HepG2 (cell line): ENCODE results near the gene RGS6. TPM values are rescaled to one million over a fixed set of nuclear protein-coding genes. Genes with fewer than 3 reads are reported as not detected.

Experiments
- ATAC-seq: fragments of 200-7000 bp; cut with Tn5 transposase; 3 replicates; pipeline ENCODE4 v1.9.1; 2020; ENCODE audit warnings: mild to moderate bottlenecking, moderate library complexity
- BruUV-seq: library from RNA; stranded (reverse); fragments of 400-500 nt; replicated peaks from 2 replicates; lab custom pipeline; 2021; lab: Mats Ljungman, UMichigan
- CTCF ChIA-PET: fragments of 300-600 bp; formaldehyde crosslinking; extraction: SDS; loops from one replicate; lab custom pipeline; 2021; ENCODE audit warnings: low total read pairs, inconsistent platforms, low intra/inter-chr PET ratio; lab: Yijun Ruan, JAX
- POLR2A ChIA-PET: fragments of 350-600 bp; sonication (Branson Sonifier 250); formaldehyde crosslinking; loops from one replicate; lab custom pipeline; 2020; ENCODE audit warnings: antibody characterized with exemption, inconsistent platforms; lab: Yijun Ruan, JAX
- DNase-seq: peaks from one replicate; pipeline ENCODE4 v3.0.0-alpha.2; 2015; ENCODE audit warnings: low spot score
- FAIRE-seq: peaks from 3 replicates; lab custom pipeline; 2011; peaks lifted over from hg19 to GRCh38; lab: Jason Lieb, UNC
- H2AFZ ChIP-seq: one replicate; pipeline ENCODE4 v1.6.1; 2011; ENCODE audit warnings: low read length, inconsistent platforms
- H3K27ac ChIP-seq: fragments of 300-600 bp; 3 replicates; pipeline ENCODE4 v1.8.0; 2011; ENCODE audit warnings: mixed run types, mild to moderate bottlenecking, mixed read lengths, low read length, inconsistent platforms; ENCODE audit not compliant: insufficient read depth; ENCODE audit errors: extremely low read length
- H3K27me3 ChIP-seq, 2 experiments: fragments of 200-600 bp in 1 of 2; 2 replicates in 1 of 2; 3 replicates in 1 of 2; pipeline versions ENCODE4 v1.6.0 to v1.8.0; 2011; ENCODE audit warnings: low read length in 2 of 2, mild to moderate bottlenecking in 2 of 2, moderate library complexity in 2 of 2, inconsistent platforms in 1 of 2; ENCODE audit not compliant: insufficient read depth in 2 of 2, control insufficient read depth in 1 of 2
- H3K36me3 ChIP-seq, 2 experiments: fragments of 200-600 bp in 1 of 2; replicated peaks in 1 of 2; 2 replicates in 1 of 2; 3 replicates in 1 of 2; pipeline versions ENCODE4 v1.5.1 to v1.8.0; 2011; ENCODE audit warnings: low read length in 2 of 2, inconsistent platforms in 1 of 2; ENCODE audit not compliant: insufficient read depth in 2 of 2, control insufficient read depth in 1 of 2
- H3K4me1 ChIP-seq: 2 replicates; pipeline ENCODE4 v1.5.1; 2012; ENCODE audit warnings: low read length, inconsistent platforms; ENCODE audit not compliant: insufficient read depth
- H3K4me2 ChIP-seq: 2 replicates; pipeline ENCODE4 v1.6.0; 2011; ENCODE audit warnings: low read depth, low read length, inconsistent platforms
- H3K4me3 ChIP-seq, 3 experiments: fragments of 200-600 bp in 1 of 3; sonication (generic), shearing (Covaris generic) in 1 of 3; replicated peaks in 1 of 3; 2 replicates each; pipeline ENCODE4 v1.5.1; 2011 to 2016; ENCODE audit warnings: low read length in 3 of 3, inconsistent platforms in 2 of 3, low read depth in 2 of 3, mild to moderate bottlenecking in 2 of 3, control low read depth in 1 of 3, mixed read lengths in 1 of 3; ENCODE audit not compliant: insufficient read depth in 1 of 3
- H3K79me2 ChIP-seq: one replicate; pipeline ENCODE4 v1.6.1; 2011; ENCODE audit warnings: low read length, inconsistent platforms; ENCODE audit not compliant: insufficient read depth
- H3K9ac ChIP-seq: 2 replicates; pipeline ENCODE4 v1.6.0; 2011; ENCODE audit warnings: mild to moderate bottlenecking, low read depth, low read length, inconsistent platforms; ENCODE audit not compliant: insufficient read depth
- H3K9me3 ChIP-seq: 2 replicates; pipeline ENCODE4 v1.5.1; 2012; ENCODE audit warnings: mild to moderate bottlenecking, low read length
- H4K20me1 ChIP-seq: 2 replicates; pipeline ENCODE4 v1.6.0; 2011; ENCODE audit warnings: inconsistent platforms, mild to moderate bottlenecking, low read length, moderate library complexity; ENCODE audit not compliant: insufficient read depth
- ATF1 ChIP-seq: IDR thresholded peaks from 2 replicates; pipeline ENCODE4 v1.6.1; 2016; ENCODE audit warnings: mild to moderate bottlenecking, control low read depth
- CBX1 ChIP-seq: IDR thresholded peaks from one replicate; pipeline ENCODE4 v1.6.1; 2016; ENCODE audit warnings: antibody characterized with exemption, low read depth
- LCORL ChIP-seq, 2 experiments: fragments of 450-650 bp in 1 of 2; sonication (generic) in 1 of 2; formaldehyde crosslinking in 1 of 2; IDR thresholded peaks; 2 replicates each; pipeline versions ENCODE4 v1.5.0 to v1.6.1; 2017 to 2020; ENCODE audit warnings: antibody characterized with exemption in 1 of 2, missing genetic modification reagents in 1 of 2
- MXD1 ChIP-seq: sonication (generic); formaldehyde crosslinking; IDR thresholded peaks from 2 replicates; pipeline ENCODE4 v1.4.0; 2020; ENCODE audit warnings: mild to moderate bottlenecking, missing genetic modification reagents
- PRDM4 ChIP-seq: sonication (generic); formaldehyde crosslinking; IDR thresholded peaks from 2 replicates; pipeline ENCODE4 v1.9.0; 2021; ENCODE audit warnings: missing genetic modification reagents, borderline replicate concordance
- SMYD3 ChIP-seq: sonication (generic); formaldehyde crosslinking; IDR thresholded peaks from 2 replicates; pipeline ENCODE4 v1.8.1; 2023; ENCODE audit warnings: mild to moderate bottlenecking, missing genetic modification reagents
- ZNF367 ChIP-seq: sonication (generic); formaldehyde crosslinking; IDR thresholded peaks from 2 replicates; pipeline ENCODE4 v1.4.0; 2020; ENCODE audit warnings: missing genetic modification reagents, borderline replicate concordance
- ZNF431 ChIP-seq: sonication (generic); formaldehyde crosslinking; IDR thresholded peaks from 2 replicates; pipeline ENCODE4 v1.9.0; 2022; ENCODE audit warnings: missing genetic modification reagents, low read depth, mild to moderate bottlenecking, borderline replicate concordance
- ZNF652 ChIP-seq: IDR thresholded peaks from 2 replicates; pipeline ENCODE4 v1.6.1; 2016; ENCODE audit warnings: low read depth, borderline replicate concordance
- ZNF749 ChIP-seq: sonication (generic); formaldehyde crosslinking; IDR thresholded peaks from 2 replicates; pipeline ENCODE4 v1.8.0; 2022; ENCODE audit warnings: mild to moderate bottlenecking, missing genetic modification reagents, moderate library complexity, borderline replicate concordance
- ZNF784 ChIP-seq: sonication (generic); formaldehyde crosslinking; IDR thresholded peaks from 2 replicates; pipeline ENCODE4 v1.5.1; 2020; ENCODE audit warnings: missing genetic modification reagents, mild to moderate bottlenecking, borderline replicate concordance
- ZNF879 ChIP-seq: sonication (generic); formaldehyde crosslinking; IDR thresholded peaks from 2 replicates; pipeline ENCODE4 v1.8.1; 2023; ENCODE audit warnings: missing genetic modification reagents
- ZSCAN30 ChIP-seq: sonication (generic); formaldehyde crosslinking; IDR thresholded peaks from 2 replicates; pipeline ENCODE4 v1.5.0; 2020; ENCODE audit warnings: mild to moderate bottlenecking, missing genetic modification reagents
- WGBS: methylation state at CpG from one replicate; pipeline ENCODE4 v1.1.6; 2017; ENCODE audit warnings: low lambda C conversion rate; 5-methylcytosine and 5-hydroxymethylcytosine counted together
- in situ Hi-C: cut with HindIII; loops from 2 replicates; pipeline ENCODE4 v1.10.0; 2017; ENCODE audit warnings: low pct_unique_long_range_greater_than_20kb; ENCODE audit not compliant: extremely low pct_ligation_motif_present
- intact Hi-C: fragments of 100-400 bp; cut with micrococcal nuclease; formaldehyde crosslinking; loops from one replicate; pipeline ENCODE4 v1.10.0; 2022; ENCODE audit not compliant: unreplicated experiment
- polyA plus RNA-seq, 8 experiments: library from polyadenylated mRNA; depleted of rRNA in 3 of 8; stranded (reverse) in 7 of 8; unstranded in 1 of 8; fragments of >200 nt; fragmentation: Illumina TruSeq in 4 of 8; extraction: Trizol in 4 of 8; gene quantifications; 2 replicates each; pipeline versions ENCODE4 v1.2.1 to v1.2.3, GENCODE V29; 2011 to 2016; ENCODE audit warnings: low read depth in 4 of 8, missing spikeins in 1 of 8, mixed read lengths in 1 of 8; ENCODE audit not compliant: insufficient read depth in 1 of 8
- total RNA-seq, 5 experiments: library from RNA; depleted of rRNA; stranded (reverse); fragments of >200 nt; fragmentation: Illumina TruSeq; extraction: Trizol; gene quantifications; 2 replicates each; pipeline ENCODE4 v1.2.3, GENCODE V29; 2016; ENCODE audit warnings: low read depth in 1 of 5
- TF ChIP-seq, protein P1 (sequence below): sonication (generic); formaldehyde crosslinking; IDR thresholded peaks from 2 replicates; pipeline ENCODE4 v1.4.0; 2020; ENCODE audit warnings: missing genetic modification reagents
- TF ChIP-seq, protein P2 (sequence below): sonication (generic); formaldehyde crosslinking; IDR thresholded peaks from 2 replicates; pipeline ENCODE4 v1.4.0; 2020; ENCODE audit warnings: missing genetic modification reagents

Gene RGS6
- total and polyA plus RNA-seq, 2 of the 13 experiments (the other 11 are each of a cell fraction or from before 2014, with no cell fraction given) = not detected

- CTCF ChIA-PET = no interaction called here
- H3K27ac ChIP-seq = no peak overlapping the region
- DNase-seq = no peak
- H3K79me2 ChIP-seq = no peaks in the 10 kb centered on the region
- no peaks in the 10 kb centered on the region for H3K36me3 ChIP-seq
- no peak overlapping the region for H3K4me2 ChIP-seq
- H3K9ac ChIP-seq = no peak overlapping the region
- no peak overlapping the region for H3K4me3 ChIP-seq
- TF ChIP-seq, protein P1, sequence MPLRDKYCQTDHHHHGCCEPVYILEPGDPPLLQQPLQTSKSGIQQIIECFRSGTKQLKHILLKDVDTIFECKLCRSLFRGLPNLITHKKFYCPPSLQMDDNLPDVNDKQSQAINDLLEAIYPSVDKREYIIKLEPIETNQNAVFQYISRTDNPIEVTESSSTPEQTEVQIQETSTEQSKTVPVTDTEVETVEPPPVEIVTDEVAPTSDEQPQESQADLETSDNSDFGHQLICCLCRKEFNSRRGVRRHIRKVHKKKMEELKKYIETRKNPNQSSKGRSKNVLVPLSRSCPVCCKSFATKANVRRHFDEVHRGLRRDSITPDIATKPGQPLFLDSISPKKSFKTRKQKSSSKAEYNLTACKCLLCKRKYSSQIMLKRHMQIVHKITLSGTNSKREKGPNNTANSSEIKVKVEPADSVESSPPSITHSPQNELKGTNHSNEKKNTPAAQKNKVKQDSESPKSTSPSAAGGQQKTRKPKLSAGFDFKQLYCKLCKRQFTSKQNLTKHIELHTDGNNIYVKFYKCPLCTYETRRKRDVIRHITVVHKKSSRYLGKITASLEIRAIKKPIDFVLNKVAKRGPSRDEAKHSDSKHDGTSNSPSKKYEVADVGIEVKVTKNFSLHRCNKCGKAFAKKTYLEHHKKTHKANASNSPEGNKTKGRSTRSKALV (CRISPR knock-in tag) = no peak
- TF ChIP-seq ZSCAN30 = no peak
- TF ChIP-seq ZNF784 (CRISPR knock-in tag) = no peak
- TF ChIP-seq PRDM4 (CRISPR knock-in tag) = no peak
- TF ChIP-seq ATF1 (CRISPR knock-in tag) = no peak
- TF ChIP-seq ZNF652 = no peak
- TF ChIP-seq, protein P2, sequence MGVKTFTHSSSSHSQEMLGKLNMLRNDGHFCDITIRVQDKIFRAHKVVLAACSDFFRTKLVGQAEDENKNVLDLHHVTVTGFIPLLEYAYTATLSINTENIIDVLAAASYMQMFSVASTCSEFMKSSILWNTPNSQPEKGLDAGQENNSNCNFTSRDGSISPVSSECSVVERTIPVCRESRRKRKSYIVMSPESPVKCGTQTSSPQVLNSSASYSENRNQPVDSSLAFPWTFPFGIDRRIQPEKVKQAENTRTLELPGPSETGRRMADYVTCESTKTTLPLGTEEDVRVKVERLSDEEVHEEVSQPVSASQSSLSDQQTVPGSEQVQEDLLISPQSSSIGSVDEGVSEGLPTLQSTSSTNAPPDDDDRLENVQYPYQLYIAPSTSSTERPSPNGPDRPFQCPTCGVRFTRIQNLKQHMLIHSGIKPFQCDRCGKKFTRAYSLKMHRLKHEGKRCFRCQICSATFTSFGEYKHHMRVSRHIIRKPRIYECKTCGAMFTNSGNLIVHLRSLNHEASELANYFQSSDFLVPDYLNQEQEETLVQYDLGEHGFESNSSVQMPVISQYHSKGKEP (CRISPR knock-in tag) = no peak
- no peak for TF ChIP-seq MXD1 (CRISPR knock-in tag)
- no peak for TF ChIP-seq LCORL (IDR thresholded peaks at IDR 0.05)
- no peak for TF ChIP-seq LCORL (CRISPR knock-in tag; IDR thresholded peaks at IDR 0.05)
- TF ChIP-seq ZNF431 (CRISPR knock-in tag) = no peak
- no peak for TF ChIP-seq ZNF879 (CRISPR knock-in tag)
- TF ChIP-seq CBX1 = no peak
- TF ChIP-seq SMYD3 = no peak
- no peak for TF ChIP-seq ZNF367
- no peak for TF ChIP-seq ZNF749 (CRISPR knock-in tag)
- TF ChIP-seq, all 625 proteins: peak for 0
- no peak for FAIRE-seq
- H3K9me3 ChIP-seq = peaks cover 4% of the 10 kb centered on the region
- intact Hi-C loops (no loop called here), in situ Hi-C loops (no loop called here)
- no peaks in the 10 kb centered on the region for H4K20me1 ChIP-seq
- no peaks in the 10 kb centered on the region for H3K4me1 ChIP-seq
- WGBS = 10% methylated on average over 2 of the region's 2 CpGs
- H2AFZ ChIP-seq = no peak overlapping the region
- POLR2A ChIA-PET = no interaction called here
- no TSS peak for BruUV-seq
- H3K27me3 ChIP-seq = no peaks in the 10 kb centered on the region
- no peak for ATAC-seq
Measured at GRCh38 chr14:72142328-72142727, 210.1 kb downstream of the RGS6 start.
